ENCODE data around the gene TRAPPC2L.
A peak's percentile ranks its signal among the peaks of the same experiment; 100 is the strongest.

Gene TRAPPC2L

DNA sequence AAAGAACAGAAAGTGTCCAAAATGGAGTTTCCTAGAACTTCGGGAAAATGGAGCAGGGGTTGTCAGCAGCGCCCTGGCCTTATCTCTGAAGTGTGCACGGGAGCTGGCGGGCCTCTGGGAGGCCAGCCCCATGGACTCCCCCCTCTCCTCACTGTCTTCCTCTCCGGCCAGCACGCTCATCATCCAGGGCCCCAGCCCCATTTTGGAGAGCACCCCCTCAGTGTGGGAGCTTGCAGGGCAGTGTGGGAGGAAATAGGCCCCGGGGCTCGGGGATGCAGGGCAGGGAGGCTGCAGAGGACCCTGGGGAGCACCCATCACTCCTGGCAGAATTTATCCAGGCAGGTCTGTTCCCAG is 14.4 kb downstream of the TRAPPC2L start:
- Histone ChIP-seq H3K27ac (ENCODE audit: low read length) (no peak overlapping the region), H3K9ac (ENCODE audit: low read length in 2 of 2) (no peak overlapping the region), H3K4me1 (ENCODE audit: control insufficient read depth, insufficient read depth, low read length) (peaks cover 2% of the 10 kb centered on the region), H3K27me3 (ENCODE audit: control insufficient read depth in 1 of 2, insufficient read depth in 2 of 2, low read length in 2 of 2) (peaks cover 3 to 11% of the 10 kb centered on the region in 2 donors), H3K9me3 (ENCODE audit: control insufficient read depth in 2 of 2, low read length in 2 of 2) (no peaks in the 10 kb centered on the region), H3K4me3 (ENCODE audit: low read length in 2 of 2) (peak overlapping the region in 1 of 2 donors; percentile 49), H3K36me3 (ENCODE audit: control insufficient read depth in 2 of 2, insufficient read depth in 2 of 2, low read length in 2 of 2) (no peaks in the 10 kb centered on the region)

DNA sequence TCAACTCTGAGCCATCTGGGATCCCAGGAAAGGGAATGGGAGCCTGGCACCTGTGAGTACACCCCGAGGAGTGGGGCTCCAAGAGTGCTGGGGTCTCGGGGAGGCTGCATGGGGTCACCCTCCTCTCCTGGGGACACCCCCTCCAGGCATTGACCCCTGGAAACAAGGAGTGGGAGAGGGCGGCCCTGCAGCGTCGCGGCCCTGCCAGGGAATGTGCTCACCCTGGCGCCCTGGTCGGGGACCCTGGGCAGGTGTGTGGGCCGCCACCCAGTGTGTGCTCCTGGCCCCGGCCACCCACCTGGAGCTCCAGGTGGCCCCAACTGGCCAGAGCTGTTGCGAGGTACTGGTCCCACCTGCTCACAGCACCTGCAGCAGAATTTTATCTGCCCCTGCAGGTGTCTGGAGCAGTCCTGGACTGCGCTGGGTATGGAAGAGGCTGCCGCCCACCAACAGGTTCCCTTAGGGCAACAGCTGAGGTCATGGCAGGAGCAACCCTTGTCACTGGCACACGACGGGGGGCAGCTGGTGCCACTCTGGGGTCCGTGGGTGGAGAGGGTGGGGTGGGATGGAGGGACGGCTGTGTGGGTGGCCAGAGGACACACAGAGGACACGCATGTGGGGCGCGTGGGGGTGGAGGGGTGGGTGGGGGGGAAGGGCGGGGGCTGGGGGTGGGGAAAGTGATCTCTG is 14.9 kb downstream of the TRAPPC2L start:
- Histone ChIP-seq H3K36me3 (ENCODE audit: control insufficient read depth in 2 of 2, insufficient read depth in 2 of 2, low read length in 2 of 2) (no peaks in the 10 kb centered on the region), H3K4me3 (ENCODE audit: low read length in 2 of 2) (no peak overlapping the region), H3K4me1 (ENCODE audit: control insufficient read depth, insufficient read depth, low read length) (peaks cover 2% of the 10 kb centered on the region), H3K27ac (ENCODE audit: low read length) (no peak overlapping the region), H3K9ac (ENCODE audit: low read length in 2 of 2) (no peak overlapping the region), H3K9me3 (ENCODE audit: control insufficient read depth in 2 of 2, low read length in 2 of 2) (no peaks in the 10 kb centered on the region), H3K27me3 (ENCODE audit: control insufficient read depth in 1 of 2, insufficient read depth in 2 of 2, low read length in 2 of 2) (peaks cover 3 to 11% of the 10 kb centered on the region in 2 donors)

GRCh38 chr16:88872650-88873331 is 15.9 kb downstream of the TRAPPC2L start:
- Histone ChIP-seq H3K9me3 (ENCODE audit: control insufficient read depth in 2 of 2, low read length in 2 of 2) (no peaks in the 10 kb centered on the region), H3K27ac (ENCODE audit: low read length) (no peak overlapping the region), H3K9ac (ENCODE audit: low read length in 2 of 2) (no peak overlapping the region), H3K4me3 (ENCODE audit: low read length in 2 of 2) (no peak overlapping the region), H3K27me3 (ENCODE audit: control insufficient read depth in 1 of 2, insufficient read depth in 2 of 2, low read length in 2 of 2) (peaks cover 3 to 11% of the 10 kb centered on the region in 2 donors), H3K36me3 (ENCODE audit: control insufficient read depth in 2 of 2, insufficient read depth in 2 of 2, low read length in 2 of 2) (no peaks in the 10 kb centered on the region), H3K4me1 (ENCODE audit: control insufficient read depth, insufficient read depth, low read length) (peaks cover 2% of the 10 kb centered on the region)

DNA sequence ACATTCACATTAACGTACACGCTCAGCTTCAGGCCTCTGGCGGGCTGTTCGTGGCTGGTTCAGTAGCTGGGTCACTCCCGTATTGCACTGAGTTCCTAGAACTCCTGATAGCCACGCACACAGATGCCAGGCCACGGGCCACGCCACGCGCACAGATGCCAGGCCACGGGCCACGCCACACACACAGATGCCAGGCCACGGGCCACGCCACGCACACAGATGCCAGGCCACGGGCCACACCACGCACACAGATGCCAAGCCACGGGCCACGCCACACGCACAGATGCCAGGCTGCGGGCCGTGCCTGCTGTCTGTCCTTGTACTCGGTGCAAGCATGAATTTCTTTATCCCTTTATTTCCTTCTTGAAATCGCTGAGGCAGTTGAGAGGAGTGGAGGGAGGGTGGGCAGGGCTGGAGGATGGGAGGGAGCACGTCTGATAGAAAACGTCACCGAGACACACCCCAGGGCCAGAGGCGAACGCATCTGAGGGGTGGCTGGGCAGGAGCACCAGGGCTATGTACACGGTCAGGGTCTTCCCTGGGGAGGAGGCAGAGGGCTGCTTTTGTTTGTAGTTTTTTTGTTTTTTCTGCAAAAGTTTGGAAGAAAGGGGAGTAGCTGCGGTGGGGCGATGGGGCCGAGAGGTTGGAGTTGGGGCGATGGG is 18.1 kb downstream of the TRAPPC2L start:
- Histone ChIP-seq H3K27ac (ENCODE audit: low read length) (no peak overlapping the region), H3K9me3 (ENCODE audit: control insufficient read depth in 2 of 2, low read length in 2 of 2) (no peaks in the 10 kb centered on the region), H3K4me1 (ENCODE audit: control insufficient read depth, insufficient read depth, low read length) (peaks cover 2% of the 10 kb centered on the region), H3K36me3 (ENCODE audit: control insufficient read depth in 2 of 2, insufficient read depth in 2 of 2, low read length in 2 of 2) (no peaks in the 10 kb centered on the region), H3K27me3 (ENCODE audit: control insufficient read depth in 1 of 2, insufficient read depth in 2 of 2, low read length in 2 of 2) (peaks cover 6 to 11% of the 10 kb centered on the region in 2 donors), H3K4me3 (ENCODE audit: low read length in 2 of 2) (no peak overlapping the region), H3K9ac (ENCODE audit: low read length in 2 of 2) (no peak overlapping the region)

GRCh38 chr16:88875703-88876234 is 18.8 kb downstream of the TRAPPC2L start:
- Histone ChIP-seq H3K27ac (ENCODE audit: low read length) (no peak overlapping the region), H3K4me1 (ENCODE audit: control insufficient read depth, insufficient read depth, low read length) (peaks cover 2% of the 10 kb centered on the region), H3K9me3 (ENCODE audit: control insufficient read depth in 2 of 2, low read length in 2 of 2) (no peaks in the 10 kb centered on the region), H3K9ac (ENCODE audit: low read length in 2 of 2) (no peak overlapping the region), H3K4me3 (ENCODE audit: low read length in 2 of 2) (no peak overlapping the region), H3K36me3 (ENCODE audit: control insufficient read depth in 2 of 2, insufficient read depth in 2 of 2, low read length in 2 of 2) (no peaks in the 10 kb centered on the region), H3K27me3 (ENCODE audit: control insufficient read depth in 1 of 2, insufficient read depth in 2 of 2, low read length in 2 of 2) (peaks cover 10 to 11% of the 10 kb centered on the region in 2 donors)

- Histone ChIP-seq H3K36me3 (ENCODE audit: control insufficient read depth in 2 of 2, insufficient read depth in 2 of 2, low read length in 2 of 2) (no peaks in the 10 kb centered on the region), H3K9ac (ENCODE audit: low read length in 2 of 2) (no peak overlapping the region)
These were observed 20.1 kb downstream of the TRAPPC2L start for GRCh38 chr16:88876942-88877526.

DNA sequence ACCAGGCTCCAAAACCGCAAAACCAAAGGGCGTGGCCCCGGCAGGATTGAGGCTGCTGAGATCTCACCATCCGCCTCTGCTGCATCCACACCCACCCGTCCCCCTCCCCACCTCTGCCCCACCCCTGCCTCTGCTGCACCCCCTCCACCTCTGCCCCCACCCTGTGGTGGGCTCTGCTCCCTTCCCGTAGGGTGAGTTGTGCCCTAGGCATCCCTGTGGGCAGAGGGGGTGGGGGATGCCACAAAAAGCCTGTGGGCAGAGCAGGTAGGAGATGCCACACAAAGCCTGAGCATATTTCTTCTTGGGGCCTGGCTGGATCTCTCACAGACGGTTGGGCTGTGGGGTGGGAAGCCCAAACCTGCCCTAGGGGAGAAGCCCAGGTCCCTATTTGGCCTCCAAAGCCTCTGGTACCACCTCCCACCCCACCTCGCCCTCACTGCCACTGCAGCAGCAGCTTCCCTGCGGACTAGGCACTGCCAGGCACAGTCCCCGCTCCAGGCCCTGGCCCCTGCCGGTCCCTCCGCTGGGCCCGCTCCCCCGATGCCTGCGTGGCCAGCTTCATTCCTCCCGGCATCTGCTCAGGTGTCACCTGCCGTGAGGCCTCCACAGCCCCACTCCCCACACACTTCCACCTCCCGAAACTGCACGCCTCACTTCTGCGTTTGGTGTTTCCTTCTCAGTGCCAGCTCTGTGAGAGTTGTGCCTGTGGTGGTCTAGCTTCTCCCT is 20.8 kb downstream of the TRAPPC2L start:
- Histone ChIP-seq H3K4me1 (ENCODE audit: control insufficient read depth, insufficient read depth, low read length) (no peaks in the 10 kb centered on the region), H3K36me3 (ENCODE audit: control insufficient read depth in 2 of 2, insufficient read depth in 2 of 2, low read length in 2 of 2) (no peaks in the 10 kb centered on the region), H3K9me3 (ENCODE audit: control insufficient read depth in 2 of 2, low read length in 2 of 2) (no peaks in the 10 kb centered on the region), H3K4me3 (ENCODE audit: low read length in 2 of 2) (no peak overlapping the region), H3K27ac (ENCODE audit: low read length) (no peak overlapping the region), H3K27me3 (ENCODE audit: control insufficient read depth in 1 of 2, insufficient read depth in 2 of 2, low read length in 2 of 2) (peaks cover 3 to 11% of the 10 kb centered on the region in 2 donors), H3K9ac (ENCODE audit: low read length in 2 of 2) (no peak overlapping the region)

More at GRCh38 chr16:88876942-88877526, 20.1 kb downstream of the TRAPPC2L start:
- Histone ChIP-seq H3K9me3 (ENCODE audit: control insufficient read depth in 2 of 2, low read length in 2 of 2) (no peaks in the 10 kb centered on the region), H3K4me1 (ENCODE audit: control insufficient read depth, insufficient read depth, low read length) (no peaks in the 10 kb centered on the region), H3K4me3 (ENCODE audit: low read length in 2 of 2) (no peak overlapping the region), H3K27ac (ENCODE audit: low read length) (no peak overlapping the region), H3K27me3 (ENCODE audit: control insufficient read depth in 1 of 2, insufficient read depth in 2 of 2, low read length in 2 of 2) (peaks cover 3 to 11% of the 10 kb centered on the region in 2 donors)

- no peaks in the 10 kb centered on the region for H3K4me1 ChIP-seq (ENCODE audit: control insufficient read depth, insufficient read depth, low read length)
- H3K27me3 ChIP-seq (ENCODE audit: control insufficient read depth in 1 of 2, insufficient read depth in 2 of 2, low read length in 2 of 2), result peaks cover 3 to 11% of the 10 kb centered on the region in 2 donors
- no peaks in the 10 kb centered on the region for H3K36me3 ChIP-seq (ENCODE audit: control insufficient read depth in 2 of 2, insufficient read depth in 2 of 2, low read length in 2 of 2)
- H3K27ac ChIP-seq (ENCODE audit: low read length), result no peak overlapping the region
- H3K9ac ChIP-seq (ENCODE audit: low read length in 2 of 2), result no peak overlapping the region
- no peak overlapping the region for H3K4me3 ChIP-seq (ENCODE audit: low read length in 2 of 2)
- no peaks in the 10 kb centered on the region for H3K9me3 ChIP-seq (ENCODE audit: control insufficient read depth in 2 of 2, low read length in 2 of 2)
These were observed 21.4 kb downstream of the TRAPPC2L start for GRCh38 chr16:88878356-88878755.

DNA sequence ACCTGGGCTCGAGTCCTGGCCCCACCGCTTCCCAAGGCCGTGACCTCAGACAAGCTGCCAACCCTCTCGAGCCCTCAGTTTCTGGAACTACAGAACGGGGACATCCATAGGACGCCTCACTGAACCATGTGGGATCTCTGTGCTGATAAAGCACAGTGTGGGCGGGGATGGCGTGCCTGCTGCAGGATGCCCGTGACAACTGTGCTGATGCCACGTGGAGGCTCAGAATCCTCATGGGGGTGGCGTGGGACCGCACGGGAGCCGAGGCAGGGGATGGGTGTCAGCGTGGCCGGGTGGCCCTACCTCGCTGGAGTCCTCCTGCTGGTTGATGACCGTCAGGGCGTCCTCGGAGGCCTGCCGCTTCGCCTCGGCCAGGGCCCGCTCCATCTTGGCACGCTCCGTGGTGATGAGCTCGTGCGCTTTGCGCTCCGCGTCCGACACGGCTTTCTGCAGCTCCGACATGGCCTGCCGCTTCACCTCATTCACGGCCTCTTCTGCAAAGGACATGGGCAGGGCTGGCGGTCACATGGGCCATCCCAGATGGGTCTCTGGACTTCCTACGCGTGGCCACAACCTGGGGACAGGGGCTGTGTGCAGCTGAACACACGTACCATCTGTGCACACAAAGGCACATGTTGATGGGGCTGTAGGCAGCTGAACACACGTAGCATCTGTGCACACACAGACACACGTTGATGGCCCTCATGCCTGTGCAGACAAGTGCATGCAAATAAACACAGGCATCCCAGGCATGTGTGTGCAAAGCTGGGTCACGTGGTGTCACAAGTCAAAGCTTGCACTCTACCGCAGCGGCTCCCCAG is 22.2 kb downstream of the TRAPPC2L start:
- H3K4me3 ChIP-seq (ENCODE audit: low read length in 2 of 2), result no peak overlapping the region
- peaks cover 3 to 11% of the 10 kb centered on the region in 2 donors for H3K27me3 ChIP-seq (ENCODE audit: control insufficient read depth in 1 of 2, insufficient read depth in 2 of 2, low read length in 2 of 2)

DNA sequence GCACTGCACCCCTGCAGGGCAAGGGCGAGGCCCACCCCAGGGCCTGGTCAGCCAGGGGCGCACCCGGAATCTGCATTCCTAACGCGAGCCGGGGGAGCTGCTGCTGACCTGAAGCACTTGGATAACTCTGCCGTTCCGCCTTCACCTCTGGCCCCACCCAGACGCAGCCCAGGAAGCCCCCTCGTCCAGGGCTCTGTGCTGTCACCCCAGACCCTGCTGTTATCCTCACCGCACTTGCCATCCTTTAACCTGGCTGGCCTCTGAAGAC is 22.8 kb downstream of the TRAPPC2L start:
- H3K9me3 ChIP-seq (ENCODE audit: control insufficient read depth in 2 of 2, low read length in 2 of 2), result no peaks in the 10 kb centered on the region
- peaks cover 3 to 11% of the 10 kb centered on the region in 2 donors for H3K27me3 ChIP-seq (ENCODE audit: control insufficient read depth in 1 of 2, insufficient read depth in 2 of 2, low read length in 2 of 2)
- no peak overlapping the region for H3K27ac ChIP-seq (ENCODE audit: low read length)
- no peak overlapping the region for H3K4me3 ChIP-seq (ENCODE audit: low read length in 2 of 2)
- H3K9ac ChIP-seq (ENCODE audit: low read length in 2 of 2), result no peak overlapping the region
- no peaks in the 10 kb centered on the region for H3K36me3 ChIP-seq (ENCODE audit: control insufficient read depth in 2 of 2, insufficient read depth in 2 of 2, low read length in 2 of 2)
- H3K4me1 ChIP-seq (ENCODE audit: control insufficient read depth, insufficient read depth, low read length), result no peaks in the 10 kb centered on the region

More for the DNA sequence above, 22.2 kb downstream of the TRAPPC2L start:
- Histone ChIP-seq H3K9ac (ENCODE audit: low read length in 2 of 2) (no peak overlapping the region), H3K9me3 (ENCODE audit: control insufficient read depth in 2 of 2, low read length in 2 of 2) (no peaks in the 10 kb centered on the region), H3K27ac (ENCODE audit: low read length) (no peak overlapping the region), H3K36me3 (ENCODE audit: control insufficient read depth in 2 of 2, insufficient read depth in 2 of 2, low read length in 2 of 2) (no peaks in the 10 kb centered on the region), H3K4me1 (ENCODE audit: control insufficient read depth, insufficient read depth, low read length) (no peaks in the 10 kb centered on the region)

Data from stomach smooth muscle (tissue), 2 donors.